ENCODE data around the gene SEPHS1. TPM values are rescaled to one million over a fixed set of nuclear protein-coding genes. Genes with fewer than 3 reads are reported as not detected.
A peak's percentile ranks its signal among the peaks of the same experiment; 100 is the strongest.

SEPHS1 gene
- total and polyA plus RNA-seq, 2 of the 8 experiments (the other 6 are each of a cell fraction or from before 2014, with no cell fraction given), result 270 to 683 TPM

GRCh38 chr10:13395540-13395939 lies 47.4 kb upstream of the SEPHS1 start:
- no peak overlapping the region for H2BK120ac ChIP-seq (replicated peaks; ENCODE audit: low read depth, low read length)
- ChIA-PET POLR2A (ENCODE audit: partially characterized antibody) (interaction anchor here (1.2 to 1.9 kb wide), 4 partner anchors 12 to 46 kb away, joined by 4 to 6 read pairs (median 5); no protein-coding TSS in a partner anchor), CTCF (ENCODE audit: partially characterized antibody) (interaction anchor here (0.9 to 4.0 kb wide), 7 partner anchors 11 to 47 kb away, joined by 3 to 15 read pairs (median 6); no protein-coding TSS in a partner anchor)
- DNase-seq (ENCODE audit: low read depth in 1 of 2, low spot score in 2 of 2) (no peak), FAIRE-seq (peak; percentile 13)
- H2BK15ac ChIP-seq (ENCODE audit: low read length), result no peak overlapping the region
- no peak overlapping the region for H3K56ac ChIP-seq (replicated peaks; ENCODE audit: insufficient read length, low read depth, low read length)
- WGBS, 2 experiments (ENCODE audit: extremely low coverage in 1 of 2, insufficient coverage in 1 of 2, insufficient read length in 1 of 2, insufficient replicate concordance in 2 of 2, low coverage in 1 of 2, low lambda C conversion rate in 2 of 2, missing lambda C conversion rate in 1 of 2), result 54% methylated on average over 3 of the region's 3 CpGs; no CpG with 5 or more reads in 1 of the 2 experiments
- TF ChIP-seq SUZ12 (IDR thresholded peaks at IDR 0.05; ENCODE audit: low read length) (no peak), NANOG (IDR thresholded peaks at IDR 0.05; ENCODE audit: insufficient read depth, low read depth, low read length, poor library complexity, severe bottlenecking) (peak; percentile 93), POU5F1 (IDR thresholded peaks at IDR 0.05; ENCODE audit: low read depth, low read length) (peak; percentile 100), TAF1 (IDR thresholded peaks at IDR 0.05; ENCODE audit: low read depth, low read length) (no peak), TCF12 (IDR thresholded peaks at IDR 0.05; ENCODE audit: low read depth, low read length) (0 out of 2 replicates have a peak, but pooled peaks have one; percentile 24), EP300 (IDR thresholded peaks at IDR 0.05; ENCODE audit: borderline replicate concordance in 1 of 2, low read depth in 2 of 2, low read length in 2 of 2) (peak in 1 of 2 experiments; percentile 85; a peak in 2 of 3 replicates), BCL11A (IDR thresholded peaks at IDR 0.05; ENCODE audit: low read depth in 2 of 2, low read length in 2 of 2) (peak in 1 of 2 experiments; percentile 17), GTF2F1 (IDR thresholded peaks at IDR 0.05; ENCODE audit: borderline replicate concordance, low read depth, low read length) (no peak), SP1 (IDR thresholded peaks at IDR 0.05; ENCODE audit: low read depth, low read length) (peak; percentile 63; the same call in 1 of the 2 replicates)
- H2BK5ac ChIP-seq (ENCODE audit: low read depth, low read length), result 0 out of 2 replicates have a peak overlapping the region, but pooled peaks have one; percentile 91
- no peak overlapping the region for H3K23ac ChIP-seq (ENCODE audit: insufficient read length)
- no peaks in the 10 kb centered on the region for H3K23me2 ChIP-seq (ENCODE audit: low read depth, low read length)
- no peaks in the 10 kb centered on the region for H3K79me2 ChIP-seq (ENCODE audit: control insufficient read depth in 1 of 2, insufficient read depth in 2 of 2, low read length in 2 of 2)
- H3K36me3 ChIP-seq (ENCODE audit: control insufficient read depth in 2 of 4, insufficient read depth in 4 of 4, low read length in 3 of 4), result peaks cover 0 to 6% (median 0%) of the 10 kb centered on the region in 4 experiments; a peak in 1 of 8 replicates
- H3K79me1 ChIP-seq (ENCODE audit: low read depth, low read length), result no peaks in the 10 kb centered on the region
- H2BK12ac ChIP-seq (ENCODE audit: low read depth, low read length), result no peak overlapping the region
- no peak overlapping the region for H3K9ac ChIP-seq (replicated peaks in 1 of 4; ENCODE audit: extremely low read depth in 1 of 4, low read depth in 3 of 4, low read length in 3 of 4)
- H3K9me3 ChIP-seq (ENCODE audit: insufficient read depth in 2 of 2, low read depth in 1 of 2, low read length in 1 of 2), result peaks cover 5 to 6% of the 10 kb centered on the region in 2 experiments; a peak in 3 of 4 replicates
- H3K4ac ChIP-seq (replicated peaks; ENCODE audit: insufficient read length, low read depth, low read length), result no peak overlapping the region
- peaks cover 1 to 13% (median 9%) of the 10 kb centered on the region in 4 experiments; a peak in 5 of 7 replicates for H3K4me1 ChIP-seq (replicated peaks in 1 of 4; ENCODE audit: control insufficient read depth in 3 of 4, insufficient read depth in 4 of 4, low read length in 3 of 4)
- H4K20me1 ChIP-seq (replicated peaks in 1 of 2; ENCODE audit: control insufficient read depth in 1 of 2, insufficient read depth in 2 of 2, low read length in 2 of 2), result no peaks in the 10 kb centered on the region
- 0 out of 2 replicates have a peak overlapping the region, but pooled peaks have one; percentile 70 for H2AK5ac ChIP-seq (ENCODE audit: low read depth, low read length)
- H3K4me2 ChIP-seq (ENCODE audit: insufficient read depth in 1 of 2, low read depth in 2 of 2, low read length in 2 of 2), result no peak overlapping the region
- no peaks in the 10 kb centered on the region for H3K27me3 ChIP-seq (replicated peaks in 1 of 4; ENCODE audit: control insufficient read depth in 3 of 4, extremely low read depth in 1 of 4, insufficient read depth in 3 of 4, low read length in 3 of 4)
- no peak overlapping the region for H4K8ac ChIP-seq (ENCODE audit: extremely low read depth, insufficient read depth, low read length)
- H4K91ac ChIP-seq (replicated peaks; ENCODE audit: insufficient read length, low read length), result no peak overlapping the region
- no peak overlapping the region for H2BK20ac ChIP-seq (ENCODE audit: low read length)
- no peak overlapping the region for H3K18ac ChIP-seq (ENCODE audit: extremely low read depth, low read length)
- H3K27ac ChIP-seq (ENCODE audit: low read depth, low read length), result no peak overlapping the region
- H2AFZ ChIP-seq (ENCODE audit: low read length), result no peak overlapping the region
- H3K14ac ChIP-seq (ENCODE audit: insufficient read length), result no peak overlapping the region
- H3K4me3 ChIP-seq (ENCODE audit: extremely low read depth in 1 of 4, insufficient read depth in 2 of 4, low read depth in 3 of 4, low read length in 4 of 4), result no peak overlapping the region
- no peak overlapping the region for H4K5ac ChIP-seq (ENCODE audit: insufficient read length, low read depth, low read length)

Data from H1 (cell line).